Prostate gland (tissue), 2 donors: ENCODE measurements around the gene ASB7.

Experiments
- CTCF ChIP-seq, 4 experiments: fragments of 200-600 bp in 2 of 4; fragments of 450-650 bp in 2 of 4; sonication (generic) in 2 of 4; IDR thresholded peaks; 1 replicate in 3 of 4; 2 replicates in 1 of 4; pipeline ENCODE4 v1.5.1; 2016 to 2019; ENCODE audit warnings: antibody characterized with exemption in 4 of 4, mild to moderate bottlenecking in 2 of 4, moderate library complexity in 2 of 4
- POLR2AphosphoS5 ChIP-seq: sonication (generic); formaldehyde crosslinking; IDR thresholded peaks from one replicate; pipeline ENCODE4 v1.6.1; 2017; ENCODE audit warnings: antibody characterized with exemption

- TF ChIP-seq CTCF (IDR thresholded peaks at IDR 0.05) (no peak), POLR2AphosphoS5 (no peak)
Measured at GRCh38 chr15:100598655-100599054, 3.7 kb upstream of the ASB7 start.
